K562 (cell line): Measurements from ENCODE around the gene DAZAP1. TPM values are rescaled to one million over a fixed set of nuclear protein-coding genes. Genes with fewer than 3 reads are reported as not detected.

Experiments
- CXXC5 ChIP-seq: fragments of 250-450 bp; sonication (Bioruptor Pico); IDR thresholded peaks from 2 replicates; pipeline ENCODE4 v1.8.0; 2022; ENCODE audit warnings: inconsistent platforms, mild to moderate bottlenecking, moderate library complexity
- NBN ChIP-seq: fragments of 450-650 bp; IDR thresholded peaks from 2 replicates; pipeline ENCODE4 v1.6.1; 2016; ENCODE audit warnings: low read depth, mild to moderate bottlenecking
- NFYB ChIP-seq: IDR thresholded peaks from 2 replicates; pipeline ENCODE4 v1.6.1; 2011; ENCODE audit warnings: mild to moderate bottlenecking, moderate library complexity; ENCODE audit not compliant: insufficient read length; ENCODE audit errors: extremely low read depth
- NRF1 ChIP-seq, 2 experiments: fragments of 450-650 bp; IDR thresholded peaks in 1 of 2; conservative IDR thresholded peaks in 1 of 2; 2 replicates each; pipeline ENCODE4 v1.6.1; 2014; ENCODE audit warnings: mild to moderate bottlenecking in 2 of 2
- PURB ChIP-seq: sonication (generic); formaldehyde crosslinking; IDR thresholded peaks from 2 replicates; pipeline ENCODE4 v1.9.0; 2021; ENCODE audit warnings: low read depth, mild to moderate bottlenecking, missing genetic modification reagents
- RBM14 ChIP-seq: fragments of 200-400 bp; formaldehyde crosslinking; IDR thresholded peaks from 2 replicates; pipeline ENCODE4 v1.6.1; 2018; ENCODE audit warnings: low read depth, mild to moderate bottlenecking, low read length, moderate library complexity, borderline replicate concordance; ENCODE audit not compliant: insufficient read depth
- SPI1 ChIP-seq: IDR thresholded peaks from 2 replicates; pipeline ENCODE4 v1.6.1; 2011; ENCODE audit warnings: low read depth, low read length, control low read depth, borderline replicate concordance
- THRAP3 ChIP-seq: fragments of 450-650 bp; IDR thresholded peaks from 2 replicates; pipeline ENCODE4 v1.6.1; 2016; ENCODE audit warnings: mild to moderate bottlenecking, inconsistent platforms, borderline replicate concordance
- ZNF76 ChIP-seq: fragments of 250-450 bp; sonication (Bioruptor Pico); IDR thresholded peaks from 2 replicates; pipeline ENCODE4 v1.4.0; 2020; ENCODE audit warnings: mild to moderate bottlenecking, moderate library complexity, borderline replicate concordance
- polyA plus RNA-seq, 8 experiments: library from polyadenylated mRNA; depleted of rRNA in 4 of 8; stranded (reverse) in 5 of 8; unstranded in 3 of 8; fragments of >200 nt; fragmentation: Nextera tagmentation in 2 of 8; fragmentation: Illumina TruSeq in 1 of 8; extraction: Ambion mirVana in 2 of 8; extraction: Trizol in 1 of 8; gene quantifications; 2 replicates each; pipeline versions ENCODE4 v1.2.1 to v1.2.3, GENCODE V29; 2011 to 2014; ENCODE audit warnings: inconsistent platforms in 1 of 8, missing spikeins in 1 of 8
- total RNA-seq, 7 experiments: library from RNA; depleted of rRNA in 6 of 7; stranded (reverse); fragments of >200 nt in 6 of 7; fragmentation: Illumina TruSeq in 2 of 7; extraction: Trizol in 2 of 7; gene quantifications; 2 replicates each; pipeline versions ENCODE4 v1.2.1 to v1.2.3, GENCODE V29; 2011 to 2021; ENCODE audit warnings: low replicate concordance in 1 of 7
- TF ChIP-seq, protein P1 (sequence below): fragments of 450-650 bp; IDR thresholded peaks from 2 replicates; pipeline ENCODE4 v1.6.1; 2016; ENCODE audit warnings: mild to moderate bottlenecking, moderate library complexity
- TF ChIP-seq, protein P2 (sequence below): sonication (generic); formaldehyde crosslinking; IDR thresholded peaks from 2 replicates; pipeline ENCODE4 v1.8.0; 2023; ENCODE audit warnings: mild to moderate bottlenecking, missing genetic modification reagents

DAZAP1 gene
- total and polyA plus RNA-seq, 9 of the 15 experiments (the other 6 are each of a cell fraction or from before 2014, with no cell fraction given) = 10.8 to 289 (median 142) TPM

DNA sequence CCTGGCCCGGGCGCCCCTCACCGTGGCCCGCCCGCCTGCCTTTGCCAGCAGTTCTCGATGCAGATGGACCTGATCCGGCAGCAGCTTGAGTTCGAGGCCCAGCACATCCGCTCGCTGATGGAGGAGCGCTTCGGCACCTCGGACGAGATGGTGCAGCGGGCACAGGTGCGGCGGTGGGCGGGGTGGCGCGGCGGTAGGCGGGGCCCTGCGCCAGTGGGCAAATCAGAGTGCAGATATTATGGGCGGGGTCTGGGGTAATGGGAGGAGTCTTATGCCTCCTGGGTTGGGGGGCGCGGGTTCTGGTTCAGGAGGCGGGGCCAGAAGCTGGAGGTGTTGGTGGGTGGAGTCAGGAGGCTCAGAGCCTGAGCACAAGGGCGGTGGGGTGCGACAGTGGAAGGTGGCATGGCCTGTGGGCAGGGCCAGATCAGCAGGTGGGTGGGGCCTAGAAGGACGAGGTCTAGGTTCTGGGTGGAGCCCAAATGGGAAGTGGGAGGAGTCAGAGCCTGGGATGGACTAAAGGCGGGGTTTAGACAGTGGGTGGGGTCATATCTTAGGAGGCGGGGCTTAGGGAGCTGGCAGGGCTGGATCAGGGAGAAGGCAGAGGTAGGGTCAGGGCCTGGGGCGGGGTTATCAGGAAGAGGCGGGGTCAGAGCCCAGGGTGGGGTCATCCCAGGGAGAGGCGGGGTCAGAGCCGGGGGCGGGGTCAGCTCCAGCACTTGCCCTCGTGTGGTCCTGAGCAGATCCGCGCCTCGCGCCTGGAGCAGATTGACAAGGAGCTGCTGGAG is 48.1 kb downstream of the DAZAP1 start (continued):
- TF ChIP-seq, protein P1, sequence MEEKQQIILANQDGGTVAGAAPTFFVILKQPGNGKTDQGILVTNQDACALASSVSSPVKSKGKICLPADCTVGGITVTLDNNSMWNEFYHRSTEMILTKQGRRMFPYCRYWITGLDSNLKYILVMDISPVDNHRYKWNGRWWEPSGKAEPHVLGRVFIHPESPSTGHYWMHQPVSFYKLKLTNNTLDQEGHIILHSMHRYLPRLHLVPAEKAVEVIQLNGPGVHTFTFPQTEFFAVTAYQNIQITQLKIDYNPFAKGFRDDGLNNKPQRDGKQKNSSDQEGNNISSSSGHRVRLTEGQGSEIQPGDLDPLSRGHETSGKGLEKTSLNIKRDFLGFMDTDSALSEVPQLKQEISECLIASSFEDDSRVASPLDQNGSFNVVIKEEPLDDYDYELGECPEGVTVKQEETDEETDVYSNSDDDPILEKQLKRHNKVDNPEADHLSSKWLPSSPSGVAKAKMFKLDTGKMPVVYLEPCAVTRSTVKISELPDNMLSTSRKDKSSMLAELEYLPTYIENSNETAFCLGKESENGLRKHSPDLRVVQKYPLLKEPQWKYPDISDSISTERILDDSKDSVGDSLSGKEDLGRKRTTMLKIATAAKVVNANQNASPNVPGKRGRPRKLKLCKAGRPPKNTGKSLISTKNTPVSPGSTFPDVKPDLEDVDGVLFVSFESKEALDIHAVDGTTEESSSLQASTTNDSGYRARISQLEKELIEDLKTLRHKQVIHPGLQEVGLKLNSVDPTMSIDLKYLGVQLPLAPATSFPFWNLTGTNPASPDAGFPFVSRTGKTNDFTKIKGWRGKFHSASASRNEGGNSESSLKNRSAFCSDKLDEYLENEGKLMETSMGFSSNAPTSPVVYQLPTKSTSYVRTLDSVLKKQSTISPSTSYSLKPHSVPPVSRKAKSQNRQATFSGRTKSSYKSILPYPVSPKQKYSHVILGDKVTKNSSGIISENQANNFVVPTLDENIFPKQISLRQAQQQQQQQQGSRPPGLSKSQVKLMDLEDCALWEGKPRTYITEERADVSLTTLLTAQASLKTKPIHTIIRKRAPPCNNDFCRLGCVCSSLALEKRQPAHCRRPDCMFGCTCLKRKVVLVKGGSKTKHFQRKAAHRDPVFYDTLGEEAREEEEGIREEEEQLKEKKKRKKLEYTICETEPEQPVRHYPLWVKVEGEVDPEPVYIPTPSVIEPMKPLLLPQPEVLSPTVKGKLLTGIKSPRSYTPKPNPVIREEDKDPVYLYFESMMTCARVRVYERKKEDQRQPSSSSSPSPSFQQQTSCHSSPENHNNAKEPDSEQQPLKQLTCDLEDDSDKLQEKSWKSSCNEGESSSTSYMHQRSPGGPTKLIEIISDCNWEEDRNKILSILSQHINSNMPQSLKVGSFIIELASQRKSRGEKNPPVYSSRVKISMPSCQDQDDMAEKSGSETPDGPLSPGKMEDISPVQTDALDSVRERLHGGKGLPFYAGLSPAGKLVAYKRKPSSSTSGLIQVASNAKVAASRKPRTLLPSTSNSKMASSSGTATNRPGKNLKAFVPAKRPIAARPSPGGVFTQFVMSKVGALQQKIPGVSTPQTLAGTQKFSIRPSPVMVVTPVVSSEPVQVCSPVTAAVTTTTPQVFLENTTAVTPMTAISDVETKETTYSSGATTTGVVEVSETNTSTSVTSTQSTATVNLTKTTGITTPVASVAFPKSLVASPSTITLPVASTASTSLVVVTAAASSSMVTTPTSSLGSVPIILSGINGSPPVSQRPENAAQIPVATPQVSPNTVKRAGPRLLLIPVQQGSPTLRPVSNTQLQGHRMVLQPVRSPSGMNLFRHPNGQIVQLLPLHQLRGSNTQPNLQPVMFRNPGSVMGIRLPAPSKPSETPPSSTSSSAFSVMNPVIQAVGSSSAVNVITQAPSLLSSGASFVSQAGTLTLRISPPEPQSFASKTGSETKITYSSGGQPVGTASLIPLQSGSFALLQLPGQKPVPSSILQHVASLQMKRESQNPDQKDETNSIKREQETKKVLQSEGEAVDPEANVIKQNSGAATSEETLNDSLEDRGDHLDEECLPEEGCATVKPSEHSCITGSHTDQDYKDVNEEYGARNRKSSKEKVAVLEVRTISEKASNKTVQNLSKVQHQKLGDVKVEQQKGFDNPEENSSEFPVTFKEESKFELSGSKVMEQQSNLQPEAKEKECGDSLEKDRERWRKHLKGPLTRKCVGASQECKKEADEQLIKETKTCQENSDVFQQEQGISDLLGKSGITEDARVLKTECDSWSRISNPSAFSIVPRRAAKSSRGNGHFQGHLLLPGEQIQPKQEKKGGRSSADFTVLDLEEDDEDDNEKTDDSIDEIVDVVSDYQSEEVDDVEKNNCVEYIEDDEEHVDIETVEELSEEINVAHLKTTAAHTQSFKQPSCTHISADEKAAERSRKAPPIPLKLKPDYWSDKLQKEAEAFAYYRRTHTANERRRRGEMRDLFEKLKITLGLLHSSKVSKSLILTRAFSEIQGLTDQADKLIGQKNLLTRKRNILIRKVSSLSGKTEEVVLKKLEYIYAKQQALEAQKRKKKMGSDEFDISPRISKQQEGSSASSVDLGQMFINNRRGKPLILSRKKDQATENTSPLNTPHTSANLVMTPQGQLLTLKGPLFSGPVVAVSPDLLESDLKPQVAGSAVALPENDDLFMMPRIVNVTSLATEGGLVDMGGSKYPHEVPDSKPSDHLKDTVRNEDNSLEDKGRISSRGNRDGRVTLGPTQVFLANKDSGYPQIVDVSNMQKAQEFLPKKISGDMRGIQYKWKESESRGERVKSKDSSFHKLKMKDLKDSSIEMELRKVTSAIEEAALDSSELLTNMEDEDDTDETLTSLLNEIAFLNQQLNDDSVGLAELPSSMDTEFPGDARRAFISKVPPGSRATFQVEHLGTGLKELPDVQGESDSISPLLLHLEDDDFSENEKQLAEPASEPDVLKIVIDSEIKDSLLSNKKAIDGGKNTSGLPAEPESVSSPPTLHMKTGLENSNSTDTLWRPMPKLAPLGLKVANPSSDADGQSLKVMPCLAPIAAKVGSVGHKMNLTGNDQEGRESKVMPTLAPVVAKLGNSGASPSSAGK = no peak; the same call in 1 of the 2 replicates
- TF ChIP-seq, protein P2, sequence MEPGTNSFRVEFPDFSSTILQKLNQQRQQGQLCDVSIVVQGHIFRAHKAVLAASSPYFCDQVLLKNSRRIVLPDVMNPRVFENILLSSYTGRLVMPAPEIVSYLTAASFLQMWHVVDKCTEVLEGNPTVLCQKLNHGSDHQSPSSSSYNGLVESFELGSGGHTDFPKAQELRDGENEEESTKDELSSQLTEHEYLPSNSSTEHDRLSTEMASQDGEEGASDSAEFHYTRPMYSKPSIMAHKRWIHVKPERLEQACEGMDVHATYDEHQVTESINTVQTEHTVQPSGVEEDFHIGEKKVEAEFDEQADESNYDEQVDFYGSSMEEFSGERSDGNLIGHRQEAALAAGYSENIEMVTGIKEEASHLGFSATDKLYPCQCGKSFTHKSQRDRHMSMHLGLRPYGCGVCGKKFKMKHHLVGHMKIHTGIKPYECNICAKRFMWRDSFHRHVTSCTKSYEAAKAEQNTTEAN (CRISPR knock-in tag) = no peak
- TF ChIP-seq PURB (CRISPR knock-in tag) (no peak), CXXC5 (CRISPR knock-in tag) (0 out of 2 replicates have a peak, but pooled peaks have one; percentile 24), ZNF76 (CRISPR knock-in tag) (no peak), NFYB (no peak), RBM14 (no peak), NBN (no peak), SPI1 (peak; percentile 90), THRAP3 (no peak), NRF1 (conservative IDR thresholded peaks at IDR 0.05 in 1 of 2, IDR thresholded peaks at IDR 0.05 in 1 of 2) (peak; percentile 76 to 81)
